Measurements from ENCODE around the gene ARHGAP42.

GRCh38 chr11:100821198-100821597 lies 134.1 kb downstream of the ARHGAP42 start:
- TF ChIP-seq, protein P1, sequence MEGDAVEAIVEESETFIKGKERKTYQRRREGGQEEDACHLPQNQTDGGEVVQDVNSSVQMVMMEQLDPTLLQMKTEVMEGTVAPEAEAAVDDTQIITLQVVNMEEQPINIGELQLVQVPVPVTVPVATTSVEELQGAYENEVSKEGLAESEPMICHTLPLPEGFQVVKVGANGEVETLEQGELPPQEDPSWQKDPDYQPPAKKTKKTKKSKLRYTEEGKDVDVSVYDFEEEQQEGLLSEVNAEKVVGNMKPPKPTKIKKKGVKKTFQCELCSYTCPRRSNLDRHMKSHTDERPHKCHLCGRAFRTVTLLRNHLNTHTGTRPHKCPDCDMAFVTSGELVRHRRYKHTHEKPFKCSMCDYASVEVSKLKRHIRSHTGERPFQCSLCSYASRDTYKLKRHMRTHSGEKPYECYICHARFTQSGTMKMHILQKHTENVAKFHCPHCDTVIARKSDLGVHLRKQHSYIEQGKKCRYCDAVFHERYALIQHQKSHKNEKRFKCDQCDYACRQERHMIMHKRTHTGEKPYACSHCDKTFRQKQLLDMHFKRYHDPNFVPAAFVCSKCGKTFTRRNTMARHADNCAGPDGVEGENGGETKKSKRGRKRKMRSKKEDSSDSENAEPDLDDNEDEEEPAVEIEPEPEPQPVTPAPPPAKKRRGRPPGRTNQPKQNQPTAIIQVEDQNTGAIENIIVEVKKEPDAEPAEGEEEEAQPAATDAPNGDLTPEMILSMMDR (IDR thresholded peaks at IDR 0.05), result no peak
- no peak for TF ChIP-seq EP300 (IDR thresholded peaks at IDR 0.05)
- no peak for TF ChIP-seq POLR2A (IDR thresholded peaks at IDR 0.05)

Measured in ovary (tissue), 3 donors.